ENCODE results near the gene IKBKE.

IKBKE gene

DNA sequence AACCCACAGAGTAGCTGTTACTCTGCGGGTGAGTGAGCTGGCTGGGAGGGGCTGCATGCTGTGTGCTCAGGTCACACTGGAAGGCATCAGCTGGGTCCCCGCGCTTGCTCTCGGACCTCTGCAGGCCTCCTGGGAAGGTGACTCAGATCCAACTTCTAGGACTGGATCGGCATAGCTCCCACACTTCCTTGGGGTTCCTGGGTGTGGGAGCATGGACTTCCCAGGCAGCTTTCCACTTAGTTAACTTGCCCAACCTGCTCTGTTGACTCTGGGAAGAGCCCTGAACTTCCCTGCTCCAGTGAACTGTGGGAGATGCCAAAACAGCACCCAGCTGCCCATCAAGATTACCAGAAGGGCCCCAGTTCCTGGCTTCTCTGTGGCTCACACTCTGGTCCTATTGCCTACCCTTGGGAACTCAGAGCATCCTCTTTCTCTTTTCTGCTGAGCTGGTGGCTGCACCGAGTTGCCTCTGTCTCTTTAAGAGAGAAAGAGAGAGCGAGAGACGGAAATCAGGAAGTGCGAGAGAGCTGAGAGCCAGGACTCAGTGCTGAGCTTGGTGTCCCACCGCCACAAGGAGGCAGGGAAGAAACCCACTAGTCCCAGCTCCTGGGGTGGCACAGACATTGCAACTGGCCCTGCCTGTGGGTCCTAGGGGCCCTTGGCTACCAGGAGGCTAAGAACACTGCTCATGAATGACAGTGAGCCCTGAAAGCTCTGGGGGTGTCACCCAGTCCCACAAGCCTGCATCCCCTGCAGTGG lies at the start of gene IKBKE:
IKBKE (plus strand) TSS at position 544 of the 759 bp plus-strand sequence. CDS start 2,752 bp downstream, outside the sequence.
- no peak for DNase-seq (ENCODE audit: low read depth in 2 of 2)

DNA sequence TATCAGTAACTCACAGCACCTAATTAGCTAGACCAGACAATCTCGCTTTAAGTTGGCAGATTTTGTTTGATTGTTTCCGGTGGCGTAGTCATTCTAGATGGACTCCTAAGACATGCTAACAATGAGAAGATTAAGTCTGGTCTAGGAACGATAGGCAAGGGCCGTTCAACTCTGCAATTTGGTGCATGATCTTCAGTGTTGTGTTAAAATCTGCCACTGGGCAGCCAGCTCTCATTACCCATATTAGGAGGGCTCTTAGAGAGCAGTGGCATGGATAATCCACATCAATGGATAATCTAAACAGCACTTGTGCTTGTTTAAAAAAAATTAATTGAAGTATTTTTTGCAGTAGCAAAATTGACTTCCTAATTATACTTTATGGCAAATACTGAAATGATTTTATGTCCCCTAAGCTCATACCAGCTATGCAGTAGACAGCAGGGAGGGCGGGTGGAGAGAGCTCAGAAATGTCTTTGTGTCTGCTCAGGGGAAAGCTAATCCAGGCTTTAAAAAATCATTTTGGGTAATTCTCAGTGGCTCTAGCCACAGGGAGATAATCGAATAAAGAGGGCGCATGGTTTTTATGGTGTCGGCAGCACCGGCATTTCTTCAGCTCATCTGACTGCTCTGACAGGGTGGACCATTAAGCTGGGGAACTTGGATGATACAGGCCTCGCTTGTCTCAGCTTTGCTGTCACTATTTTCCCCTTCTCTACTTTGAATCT lies 48.5 kb upstream of the IKBKE start:
- DNase-seq (ENCODE audit: low read depth in 2 of 2), result no peak

DNA sequence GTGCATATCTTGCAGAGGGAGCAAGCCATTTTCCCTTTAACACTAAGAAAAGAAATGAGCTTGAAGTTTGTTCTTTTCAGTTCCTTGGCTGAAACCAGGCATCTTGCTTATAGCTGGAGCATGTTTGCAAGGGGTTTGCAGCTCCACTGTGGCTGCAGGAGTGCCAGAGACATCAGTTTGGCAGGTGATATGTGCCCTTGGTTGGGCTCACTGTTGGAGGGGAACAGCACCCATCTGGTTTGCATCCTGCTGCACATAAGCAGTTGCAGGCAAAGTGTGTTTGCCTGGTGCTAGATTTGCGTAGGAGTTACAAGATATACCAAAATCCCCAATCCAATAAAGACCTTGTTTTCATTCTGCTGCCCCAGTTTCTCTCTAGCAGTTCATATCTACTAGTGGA lies 47.8 kb upstream of the IKBKE start:
- no peak for DNase-seq (ENCODE audit: low read depth in 2 of 2)

DNA sequence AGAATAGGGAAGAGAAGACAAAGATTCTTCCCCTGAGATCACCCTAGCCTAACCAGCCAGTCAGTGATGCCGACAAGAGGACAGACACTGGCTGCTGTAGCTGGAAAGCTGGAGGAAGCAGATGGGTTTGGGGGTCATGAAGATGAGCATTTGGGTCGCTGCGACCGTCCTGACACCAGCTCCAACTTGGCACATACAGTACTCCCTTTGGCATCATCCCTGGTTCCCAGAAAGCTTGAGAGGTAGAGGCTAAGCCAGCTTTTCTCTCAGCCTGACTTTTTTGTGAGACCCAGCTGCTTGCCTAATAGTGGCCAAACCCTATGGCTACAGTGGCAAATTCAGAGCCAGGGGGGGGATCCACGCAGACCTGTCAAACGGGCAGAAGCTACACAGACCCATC lies 43.0 kb upstream of the IKBKE start:
- DNase-seq (ENCODE audit: low read depth in 2 of 2), result no peak

DNA sequence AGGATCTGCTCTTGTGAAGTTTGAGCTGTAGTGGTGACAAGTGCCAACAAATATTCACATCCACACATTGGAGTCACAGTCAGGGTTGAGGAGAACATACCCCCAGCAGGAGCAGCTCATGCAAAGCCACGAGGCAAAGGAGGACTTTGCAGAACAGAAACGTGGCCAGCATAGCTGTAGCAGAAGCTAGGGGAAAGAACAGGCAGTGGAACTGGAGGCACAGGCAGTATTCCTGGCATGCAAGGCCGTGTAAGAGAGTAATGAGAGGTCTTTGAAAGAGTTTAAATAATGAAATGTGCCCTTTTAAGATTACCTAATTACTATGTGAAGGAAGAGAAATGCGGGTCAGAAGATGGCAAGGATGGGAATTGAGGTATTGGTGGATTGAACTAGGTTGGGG lies 40.9 kb upstream of the IKBKE start:
- DNase-seq (ENCODE audit: low read depth in 2 of 2), result no peak

DNA sequence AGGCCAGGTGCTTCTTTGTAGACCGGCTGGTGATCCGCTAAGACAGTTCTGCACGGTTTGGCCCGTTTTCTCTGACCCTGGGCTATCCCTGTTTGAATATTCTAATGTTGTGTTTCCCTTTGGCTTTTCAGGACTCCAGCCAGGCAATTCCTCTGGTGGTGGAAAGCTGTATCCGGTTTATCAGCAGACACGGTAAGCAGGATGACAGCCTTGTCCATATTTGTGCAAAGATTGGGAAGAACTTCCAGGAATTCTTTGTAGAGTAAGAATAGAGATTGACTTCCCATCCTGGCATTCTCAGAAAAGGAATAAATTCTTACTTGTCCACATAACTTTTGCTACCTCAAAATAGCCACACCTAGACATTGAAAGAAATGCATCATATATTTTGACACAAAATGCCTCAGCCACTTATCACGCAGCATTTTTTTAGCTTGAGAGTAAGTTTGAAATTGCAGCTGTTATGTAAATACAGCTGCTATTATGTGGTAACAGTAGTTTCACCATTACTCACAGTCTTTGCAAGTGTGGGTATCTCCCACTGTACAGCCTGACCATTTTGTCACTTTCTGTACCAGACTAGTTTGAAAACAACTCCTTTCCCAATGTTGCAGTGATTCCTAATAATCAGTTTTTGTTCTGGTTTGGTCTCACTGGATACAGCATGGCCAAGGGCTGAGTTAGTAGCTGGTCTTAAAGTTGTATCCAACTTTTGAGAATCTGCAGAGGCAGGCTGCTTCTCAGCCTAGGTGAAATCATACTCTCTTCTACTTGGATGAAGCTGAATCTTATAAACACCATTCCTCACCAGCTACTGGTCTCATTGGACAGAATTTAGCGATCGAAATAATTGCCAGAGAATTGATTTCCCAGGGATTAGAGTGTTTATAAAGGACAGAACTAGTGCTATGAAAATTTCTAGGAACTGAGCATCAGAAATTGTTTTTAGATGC lies 40.0 kb upstream of the IKBKE start:
- DNase-seq (ENCODE audit: low read depth in 2 of 2), result no peak

DNA sequence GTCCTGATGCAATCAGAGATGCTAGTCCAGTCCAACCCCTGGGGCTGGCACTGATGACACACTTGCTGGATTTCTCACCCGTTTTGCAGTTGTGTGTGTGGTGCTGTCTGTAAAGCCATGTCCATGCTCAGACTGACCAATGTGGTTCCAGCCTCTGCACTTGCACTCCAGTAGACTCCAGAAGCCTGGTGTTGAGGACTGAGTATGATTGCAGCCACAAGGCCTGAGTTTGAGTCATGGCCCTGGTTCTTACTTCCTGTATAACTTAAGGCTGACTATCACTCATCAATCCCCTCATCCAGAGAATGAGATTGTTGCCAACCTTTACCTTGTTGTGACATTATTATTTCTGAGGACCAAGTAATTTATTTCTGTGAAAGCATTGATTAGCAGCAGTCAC lies 34.8 kb upstream of the IKBKE start:
- no peak for DNase-seq (ENCODE audit: low read depth in 2 of 2)

DNA sequence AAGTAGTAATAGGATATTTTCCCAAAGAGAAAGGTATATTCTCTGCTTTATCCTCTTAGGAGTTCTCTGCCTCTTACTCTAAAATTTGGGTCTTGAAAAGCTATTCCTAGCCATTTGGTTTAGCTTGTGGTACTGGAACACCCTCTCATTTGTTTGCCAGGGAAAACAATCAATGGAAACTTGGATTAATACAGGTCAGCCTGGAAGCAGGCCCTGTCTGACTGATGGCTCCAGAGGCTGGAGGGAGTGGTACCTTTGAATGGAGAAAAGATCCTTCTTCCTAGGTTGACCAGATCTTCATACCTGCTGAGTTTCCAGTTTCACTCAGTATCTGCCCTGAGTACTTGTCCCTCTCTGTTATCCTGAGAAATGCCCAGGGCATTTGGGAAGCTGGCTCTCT lies 31.7 kb upstream of the IKBKE start:
- DNase-seq (ENCODE audit: low read depth in 2 of 2), result no peak

DNA sequence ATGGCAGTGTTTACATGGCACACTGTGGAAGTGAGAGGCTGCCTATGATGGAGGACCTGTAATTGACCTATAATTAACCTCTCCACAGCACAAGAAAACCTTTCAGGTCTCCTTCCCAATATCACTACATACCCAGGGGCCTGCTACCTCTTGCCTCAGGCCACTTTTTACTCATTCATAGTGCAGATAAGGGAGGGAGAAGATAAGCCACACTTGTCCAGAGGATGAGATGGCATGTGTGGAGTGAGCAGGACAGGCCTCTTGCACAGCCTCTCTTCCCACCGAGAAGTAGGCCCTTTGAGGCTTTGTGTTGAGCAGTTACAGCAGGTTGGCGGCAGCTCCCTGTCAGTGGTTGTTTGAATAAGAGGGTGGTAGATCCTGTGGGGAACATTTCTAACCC lies 31.1 kb upstream of the IKBKE start:
- no peak for DNase-seq (ENCODE audit: low read depth in 2 of 2)

DNA sequence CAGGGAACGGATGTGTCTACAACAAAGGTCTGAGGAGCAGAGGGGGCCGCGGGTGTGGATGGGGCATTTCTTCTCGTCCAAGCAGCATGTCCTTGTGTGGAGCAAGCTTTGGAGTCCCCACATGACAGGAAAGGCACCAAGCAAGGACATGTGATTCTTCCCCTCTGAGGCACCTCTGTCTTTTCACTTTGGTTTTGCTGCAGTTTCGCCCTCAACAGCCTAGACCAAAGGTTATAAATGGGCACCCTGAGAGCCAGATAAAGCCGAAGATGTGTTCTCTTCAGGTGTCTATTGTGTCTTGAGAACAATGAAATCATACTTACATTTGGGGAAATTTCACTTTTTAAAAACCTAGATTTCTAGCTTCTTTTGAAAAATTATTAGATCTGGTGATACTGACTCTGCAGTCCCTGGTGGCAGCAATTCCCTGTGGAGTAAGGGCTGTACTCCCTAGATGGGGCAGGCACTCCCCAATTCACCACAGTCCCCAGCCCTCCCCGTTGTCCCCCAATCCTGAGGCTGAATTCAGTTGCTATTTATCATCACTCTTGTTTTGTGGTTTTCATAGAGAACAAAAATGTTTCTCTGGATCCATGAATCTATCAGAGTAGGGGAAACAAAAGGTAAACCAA lies 28.8 kb upstream of the IKBKE start:
- DNase-seq (ENCODE audit: low read depth in 2 of 2), result no peak

DNA sequence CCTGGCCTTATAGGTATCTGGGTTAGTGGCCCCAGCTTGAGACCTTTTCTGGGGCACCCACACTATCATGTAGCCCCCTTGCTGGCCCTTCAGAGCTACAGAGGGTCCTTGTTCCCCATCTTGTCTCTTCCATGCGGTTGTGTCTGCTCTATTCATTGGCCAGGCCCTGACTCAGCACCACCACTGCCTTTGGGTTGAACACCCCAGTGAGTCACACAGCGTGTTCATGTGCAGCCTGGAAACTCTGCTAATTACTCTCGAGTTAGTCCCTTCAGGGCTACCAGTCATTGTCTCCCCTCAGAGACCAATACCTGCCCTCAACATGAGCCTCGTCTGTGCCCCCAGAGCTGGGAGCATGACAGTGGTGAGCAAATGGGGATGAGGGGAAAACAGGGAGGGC lies 28.2 kb upstream of the IKBKE start:
- peak in 1 of 2 donors; percentile 10 for DNase-seq (ENCODE audit: low read depth in 2 of 2)

DNA sequence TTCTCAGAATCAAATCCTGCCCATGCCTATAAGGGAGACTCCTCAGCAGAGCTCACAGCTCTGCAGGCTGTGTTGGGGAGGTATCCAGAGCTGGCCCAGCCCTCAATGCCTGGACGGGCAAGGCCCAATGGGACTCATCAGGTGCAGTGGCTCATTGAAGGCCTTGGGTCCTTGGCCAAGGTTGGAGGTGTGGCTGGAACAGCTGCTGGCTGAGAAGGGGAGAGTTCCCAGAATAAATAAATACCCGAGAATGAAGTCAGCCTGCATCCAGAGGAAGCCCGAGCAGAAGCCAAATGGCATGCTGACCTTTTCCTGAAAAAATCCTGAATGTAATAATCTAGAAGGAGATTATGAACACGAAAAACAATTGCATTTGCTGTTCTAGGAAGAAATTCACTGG lies 25.2 kb upstream of the IKBKE start:
- no peak for DNase-seq (ENCODE audit: low read depth in 2 of 2)

DNA sequence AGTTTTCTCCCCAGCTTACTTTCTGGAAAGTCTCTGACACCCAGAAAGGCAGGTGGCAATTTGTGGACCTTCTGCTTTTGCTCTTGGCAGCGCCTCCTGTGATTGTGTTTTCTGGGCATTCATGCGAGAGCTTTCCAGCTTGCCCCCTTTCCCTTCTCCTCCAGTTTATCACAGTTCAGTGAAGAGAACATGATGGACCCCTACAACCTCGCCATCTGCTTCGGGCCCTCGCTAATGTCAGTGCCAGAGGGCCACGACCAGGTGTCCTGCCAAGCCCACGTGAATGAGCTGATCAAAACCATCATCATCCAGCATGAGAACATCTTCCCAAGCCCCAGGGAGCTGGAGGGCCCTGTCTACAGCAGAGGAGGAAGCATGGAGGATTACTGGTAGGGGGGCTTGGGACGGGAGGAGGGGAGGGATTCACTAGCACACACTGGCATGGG lies 24.3 kb upstream of the IKBKE start:
- DNase-seq (ENCODE audit: low read depth in 2 of 2), result no peak

DNA sequence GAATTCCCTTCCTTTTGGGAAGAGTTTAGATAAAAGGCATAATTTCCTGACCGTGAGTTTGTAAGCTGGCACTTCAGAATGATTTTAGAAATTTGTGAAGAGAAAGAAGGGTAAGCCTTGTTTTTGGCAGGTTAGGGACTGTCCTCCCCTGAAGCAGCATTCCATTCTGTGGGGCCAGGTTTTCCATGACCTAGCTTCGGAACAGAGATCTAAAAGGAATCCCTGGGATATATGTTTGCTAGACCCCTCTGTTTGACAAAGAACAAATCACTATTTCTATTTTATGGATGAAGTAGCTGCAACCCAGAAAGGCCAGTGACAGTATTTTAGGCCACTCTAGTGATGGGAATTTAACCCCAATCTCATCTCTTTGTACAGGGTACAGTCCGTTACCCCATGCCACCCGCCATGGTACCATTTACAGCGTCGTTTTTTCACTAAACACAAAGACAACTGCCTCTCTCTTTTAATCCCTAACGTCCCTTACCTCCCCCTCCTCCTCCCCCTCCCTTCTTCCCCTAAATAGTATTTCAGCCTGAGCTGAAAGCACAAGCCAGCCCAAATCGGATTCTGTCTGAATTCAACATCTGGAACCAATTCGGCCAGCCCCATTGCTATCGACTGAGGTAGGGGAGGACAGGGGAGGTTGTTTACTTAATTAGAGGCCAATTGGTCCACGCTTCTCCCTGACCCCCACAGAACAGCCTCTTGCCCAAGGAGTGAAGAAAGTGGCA lies 23.4 kb upstream of the IKBKE start:
- no peak for DNase-seq (ENCODE audit: low read depth in 2 of 2)

DNA sequence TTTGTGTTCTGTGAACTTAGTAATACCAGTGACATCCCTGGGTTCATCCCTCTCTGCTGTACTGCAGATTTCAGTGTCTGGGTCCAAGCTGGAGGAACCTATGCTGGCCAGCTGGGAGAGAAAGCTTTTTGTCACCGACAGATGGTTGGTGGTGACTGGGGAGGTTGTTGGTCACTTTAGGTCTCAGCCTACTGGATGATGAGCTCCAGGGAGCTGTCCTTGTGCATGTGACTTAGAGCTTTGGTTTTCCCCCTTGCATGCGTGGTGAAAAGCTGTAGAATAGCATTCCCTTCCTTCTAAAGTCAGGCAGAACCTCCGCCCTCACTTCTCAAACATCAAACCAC lies 22.9 kb upstream of the IKBKE start:
- DNase-seq (ENCODE audit: low read depth in 2 of 2), result no peak

DNA sequence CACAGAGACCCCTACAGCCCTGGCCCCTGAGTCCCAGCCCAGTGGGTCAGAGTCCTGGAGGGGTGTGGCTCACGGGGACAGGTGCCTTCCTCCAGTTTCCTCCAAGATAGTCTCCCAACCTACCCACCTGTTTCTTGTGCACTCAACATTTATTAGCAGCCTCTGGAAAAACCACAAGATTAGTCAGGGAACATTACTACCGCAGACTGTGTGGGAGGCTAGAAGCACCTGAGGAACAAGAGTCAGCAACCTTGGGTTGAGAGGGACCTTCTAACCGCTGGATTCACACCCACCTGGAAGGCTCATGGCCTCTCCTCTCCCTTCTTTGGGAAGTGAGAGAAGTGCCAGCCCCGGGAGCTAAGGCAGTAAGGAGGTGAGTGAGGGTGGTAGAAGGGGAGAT lies 22.5 kb upstream of the IKBKE start:
- no peak for DNase-seq (ENCODE audit: low read depth in 2 of 2)

DNA sequence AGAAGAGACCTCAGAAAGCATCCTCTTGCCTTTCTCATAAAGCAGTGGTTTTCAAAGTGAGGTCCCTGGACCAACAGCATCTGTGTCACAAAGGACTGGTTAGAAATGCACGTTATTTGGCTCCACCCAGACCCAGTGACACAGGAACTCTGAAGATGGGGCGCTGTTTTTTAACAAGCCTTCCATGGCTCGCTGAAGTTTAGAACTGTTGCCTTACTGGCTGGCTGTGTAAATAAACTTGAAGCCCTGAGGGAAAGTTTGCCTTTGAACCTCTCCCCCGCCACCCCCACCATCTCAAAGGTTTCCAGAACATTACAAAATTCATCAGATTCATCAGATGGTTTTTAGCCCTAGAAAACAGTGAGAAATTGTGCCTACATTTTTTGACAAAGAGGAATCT lies 21.8 kb upstream of the IKBKE start:
- no peak for DNase-seq (ENCODE audit: low read depth in 2 of 2)

DNA sequence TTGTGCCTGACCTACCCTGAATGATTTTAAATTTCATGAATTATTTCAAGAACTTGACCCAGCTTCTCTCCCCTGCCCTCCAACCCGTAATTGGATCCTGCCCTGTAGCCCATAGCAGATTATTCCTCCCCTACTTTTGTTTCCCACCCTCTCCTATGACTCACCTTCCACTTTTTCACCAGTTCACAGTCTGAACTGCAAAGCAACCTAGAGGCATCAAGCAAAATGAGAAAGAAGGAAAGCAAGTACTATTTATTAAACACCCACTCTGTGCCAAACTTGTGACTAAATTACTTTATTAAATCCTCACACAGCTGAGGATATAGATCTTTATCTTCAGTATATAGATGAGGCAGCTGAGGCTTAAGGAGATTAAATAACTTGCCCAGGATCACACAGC lies 20.7 kb upstream of the IKBKE start:
- no peak for DNase-seq (ENCODE audit: low read depth in 2 of 2)

DNA sequence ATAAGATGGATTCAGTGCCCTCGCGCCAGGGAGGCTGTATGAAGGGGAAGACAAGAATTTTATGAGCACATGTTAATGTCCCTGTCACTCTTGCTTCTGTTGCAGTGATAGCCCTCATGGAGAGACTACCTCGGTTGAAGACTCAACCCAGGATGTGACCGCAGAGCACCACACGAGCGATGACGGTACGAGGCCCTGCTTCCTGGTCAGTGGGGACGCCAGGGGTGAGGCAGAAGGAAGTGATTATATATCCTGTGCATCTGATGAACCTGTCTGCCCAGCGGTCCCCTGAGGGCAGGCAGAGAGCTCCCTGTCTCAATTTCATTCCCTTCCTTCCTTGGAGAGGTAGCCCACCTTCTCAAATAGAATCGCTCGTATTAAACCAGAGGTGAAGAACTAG lies 20.0 kb upstream of the IKBKE start:
- no peak for DNase-seq (ENCODE audit: low read depth in 2 of 2)

DNA sequence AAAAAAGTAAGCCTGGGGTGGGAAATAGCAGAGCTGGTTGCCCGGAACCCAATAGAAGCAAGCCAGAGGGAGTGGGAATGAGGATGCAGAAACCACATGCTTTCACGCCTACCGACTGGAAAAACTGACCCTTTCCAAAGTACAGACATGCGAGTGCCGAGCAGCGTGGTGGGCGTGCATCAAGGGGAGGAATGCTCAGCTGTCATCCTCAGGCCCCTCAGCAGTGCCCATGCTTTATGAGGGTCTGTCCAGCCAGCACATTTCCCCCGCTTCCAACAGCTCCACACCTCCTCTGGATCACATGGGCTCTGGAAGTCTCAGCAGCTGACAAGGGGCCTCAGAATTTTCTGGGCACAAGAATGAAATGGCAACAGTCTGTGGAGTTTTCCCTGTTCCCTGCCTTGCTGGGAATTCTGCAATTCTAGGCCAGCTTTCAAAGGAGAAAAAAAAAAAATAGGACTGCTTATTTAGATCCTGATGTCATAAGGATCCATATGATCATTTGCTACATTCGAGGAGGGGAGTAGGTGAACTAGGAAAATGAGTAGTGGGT lies 19.1 kb upstream of the IKBKE start:
- DNase-seq (ENCODE audit: low read depth in 2 of 2), result no peak

DNA sequence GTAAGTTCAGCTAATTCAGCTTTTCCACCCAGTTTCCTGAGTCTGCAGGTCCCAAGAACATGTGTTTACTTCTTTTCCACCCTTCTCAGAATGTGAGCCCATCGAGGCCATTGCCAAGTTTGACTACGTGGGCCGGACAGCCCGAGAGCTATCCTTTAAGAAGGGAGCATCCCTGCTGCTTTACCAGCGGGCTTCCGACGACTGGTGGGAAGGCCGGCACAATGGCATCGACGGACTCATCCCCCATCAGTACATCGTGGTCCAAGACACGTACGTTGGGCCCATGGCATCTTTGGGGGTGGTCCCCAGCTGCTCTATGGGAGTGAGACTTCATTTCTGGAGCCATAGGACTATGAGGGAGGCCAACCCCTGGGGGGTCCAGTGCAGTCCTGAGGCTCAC lies 17.2 kb upstream of the IKBKE start:
- no peak for DNase-seq (ENCODE audit: low read depth in 2 of 2)
